Stimulated activated CD4-positive, alpha-beta T cell treated with anti-CD3 and anti-CD28 coated beads, Interleukin-15, amount 100 ng/mL, for 24 hours (primary cell): ENCODE data around the gene TRIP11.
A peak's percentile ranks its signal among the peaks of the same experiment; 100 is the strongest.

Experiments
- DNase-seq: peaks from one replicate; pipeline ENCODE4 v3.0.0-alpha.2; 2020

The TRIP11 gene

DNA sequence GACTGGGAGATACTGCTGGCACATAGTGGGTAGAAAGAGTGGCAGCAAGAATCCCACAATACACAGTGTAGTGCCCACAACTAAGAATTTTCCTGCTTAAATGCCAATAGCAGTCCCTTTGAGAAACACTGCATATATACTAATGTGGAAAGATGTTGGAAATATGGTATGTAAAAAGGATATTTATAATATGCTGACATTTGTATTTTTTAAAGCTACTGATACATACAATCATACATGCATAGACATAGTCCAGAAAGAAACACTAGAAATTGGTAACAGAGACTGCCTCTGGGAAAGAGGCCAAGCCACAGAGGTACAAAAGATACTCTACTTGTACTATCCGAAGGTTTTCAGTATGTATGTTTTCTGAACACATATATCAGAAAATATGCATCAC is 30.3 kb downstream of the TRIP11 start:
- no peak for DNase-seq

DNA sequence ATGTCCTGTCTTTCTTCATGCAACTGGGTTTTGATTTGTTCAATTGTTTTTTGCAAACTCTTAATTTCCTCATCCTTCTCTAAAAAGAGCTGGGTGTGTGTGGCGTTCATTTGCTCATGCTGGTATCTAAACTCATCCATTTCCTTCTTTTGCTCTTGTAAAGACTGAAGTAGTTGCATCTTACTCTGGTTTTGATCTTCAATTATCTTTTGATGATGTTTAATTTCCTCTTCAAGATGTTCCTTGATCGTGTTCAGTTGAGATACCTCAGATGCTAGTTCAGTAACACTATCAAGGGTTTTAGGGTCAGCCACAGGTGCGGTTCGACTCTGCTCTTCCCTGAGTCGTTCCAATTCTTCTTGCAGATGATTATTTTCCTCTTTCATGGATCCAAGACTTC is 34.8 kb downstream of the TRIP11 start:
- no peak for DNase-seq

DNA sequence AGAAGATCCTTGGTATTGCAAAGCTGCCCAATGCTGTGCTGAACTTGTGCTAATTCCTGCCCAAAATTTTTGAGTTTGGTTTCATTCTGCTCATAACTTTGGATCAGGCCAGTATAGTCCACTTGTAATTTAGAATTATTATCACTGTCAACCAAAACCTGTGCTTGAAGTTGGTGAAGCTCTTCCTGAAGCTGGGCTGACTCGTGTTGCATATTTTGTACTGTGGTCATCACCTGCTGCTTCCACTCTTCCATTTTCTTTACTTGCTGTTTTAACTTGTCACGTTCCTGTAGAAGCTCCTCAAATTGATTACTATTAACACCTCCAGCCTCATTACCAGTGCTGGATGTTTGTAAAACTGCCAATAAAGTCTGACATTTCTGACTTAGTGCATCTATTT is 35.8 kb downstream of the TRIP11 start:
- DNase-seq = no peak

DNA sequence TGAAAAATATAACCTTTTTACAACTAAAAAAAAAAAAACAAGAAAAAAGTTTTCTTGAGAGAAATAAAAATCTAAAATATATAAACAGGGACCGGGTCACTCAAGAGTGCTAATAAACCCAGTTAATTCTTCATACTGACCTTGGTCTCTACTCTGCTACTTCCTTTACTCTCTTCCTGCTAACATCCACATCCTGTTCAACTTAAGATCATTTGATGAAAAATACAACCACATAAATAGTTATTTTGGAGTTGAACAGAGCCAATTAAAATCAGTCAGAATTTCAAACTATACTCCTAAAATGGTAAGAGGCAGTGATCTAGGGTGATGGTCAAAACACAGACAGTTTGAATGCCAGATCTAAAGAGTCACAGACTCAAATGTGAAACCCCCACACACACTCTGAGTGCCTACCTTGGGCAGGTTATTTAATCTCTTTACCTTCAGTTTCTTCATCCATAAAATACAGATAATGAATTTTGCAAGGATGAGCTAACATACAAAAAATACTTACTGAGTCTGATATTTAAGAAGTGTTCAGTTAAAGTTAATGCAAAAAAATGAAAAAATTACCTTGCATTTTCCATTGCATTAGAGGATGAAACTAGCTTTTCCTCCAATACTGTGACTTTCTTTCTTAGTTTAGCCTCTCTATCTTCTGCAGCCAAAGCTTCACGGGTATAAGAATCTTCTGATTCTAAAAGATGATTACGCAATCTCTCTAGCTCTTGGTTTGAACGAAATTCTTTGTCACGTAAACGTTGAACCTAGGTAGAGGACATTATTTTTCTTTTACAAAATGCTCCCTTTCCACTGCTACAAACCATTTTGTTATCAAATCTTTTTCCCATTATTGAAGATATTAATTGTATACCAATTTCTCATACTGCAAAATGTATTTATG is 40.9 kb downstream of the TRIP11 start:
- no peak for DNase-seq

DNA sequence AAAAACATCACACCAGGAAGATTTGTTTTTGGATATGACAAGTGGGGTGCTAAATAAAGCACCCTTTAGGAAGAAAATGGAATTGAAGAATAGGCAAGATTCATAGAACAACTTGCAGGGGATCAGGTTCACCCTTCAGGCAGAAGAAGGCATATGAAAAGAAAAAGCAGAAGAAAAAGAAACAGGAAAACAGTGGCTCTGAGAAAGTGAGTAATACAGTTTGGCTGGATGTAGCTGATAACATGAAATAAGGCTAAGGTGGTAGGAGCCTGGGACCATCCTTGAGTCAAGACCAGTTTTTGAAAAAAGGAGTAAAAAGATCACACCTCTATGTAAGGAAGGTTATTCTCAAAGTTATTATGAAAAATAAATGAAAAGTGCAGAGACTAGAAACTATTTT is 42.4 kb downstream of the TRIP11 start:
- no peak for DNase-seq

DNA sequence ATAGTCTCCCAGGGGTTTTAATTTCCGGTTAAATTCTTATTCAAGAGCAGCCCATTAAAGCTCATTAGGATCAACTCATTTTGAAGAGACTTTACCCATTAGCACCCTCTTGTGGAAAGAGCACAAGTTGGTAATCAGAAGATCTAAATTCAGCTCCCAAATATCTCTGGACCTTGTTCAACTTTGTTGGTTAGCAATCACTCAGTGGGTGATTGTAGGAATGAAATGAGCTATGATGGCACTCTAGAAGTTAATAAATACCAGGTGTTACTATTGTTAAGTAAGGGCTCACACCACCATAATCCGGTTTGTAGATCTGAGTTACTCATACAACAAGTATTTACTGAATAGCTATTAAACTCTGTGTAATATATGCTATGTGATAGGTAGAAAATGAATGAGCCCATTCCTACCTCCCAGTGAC is 42.9 kb downstream of the TRIP11 start:
- DNase-seq = no peak

DNA sequence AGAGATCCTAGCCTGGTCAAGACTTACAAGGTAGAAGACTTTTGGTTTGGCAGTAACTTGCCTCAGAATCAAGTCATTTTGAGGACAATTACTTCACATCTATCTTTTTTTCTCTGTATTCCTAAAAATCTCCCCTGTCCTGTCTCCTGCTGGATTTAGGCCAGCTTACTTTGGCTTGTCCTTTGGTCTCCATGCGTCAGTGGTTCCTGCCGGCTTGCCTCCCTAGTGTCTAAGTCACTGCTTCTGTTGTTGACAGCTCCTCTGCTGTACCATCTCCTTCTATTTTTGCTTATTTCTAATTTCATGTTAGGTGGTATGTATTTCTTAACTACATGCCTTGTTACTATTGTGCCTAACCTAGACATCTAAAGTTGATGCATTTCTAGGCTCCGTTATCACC is 52.7 kb downstream of the TRIP11 start:
- DNase-seq = no peak

DNA sequence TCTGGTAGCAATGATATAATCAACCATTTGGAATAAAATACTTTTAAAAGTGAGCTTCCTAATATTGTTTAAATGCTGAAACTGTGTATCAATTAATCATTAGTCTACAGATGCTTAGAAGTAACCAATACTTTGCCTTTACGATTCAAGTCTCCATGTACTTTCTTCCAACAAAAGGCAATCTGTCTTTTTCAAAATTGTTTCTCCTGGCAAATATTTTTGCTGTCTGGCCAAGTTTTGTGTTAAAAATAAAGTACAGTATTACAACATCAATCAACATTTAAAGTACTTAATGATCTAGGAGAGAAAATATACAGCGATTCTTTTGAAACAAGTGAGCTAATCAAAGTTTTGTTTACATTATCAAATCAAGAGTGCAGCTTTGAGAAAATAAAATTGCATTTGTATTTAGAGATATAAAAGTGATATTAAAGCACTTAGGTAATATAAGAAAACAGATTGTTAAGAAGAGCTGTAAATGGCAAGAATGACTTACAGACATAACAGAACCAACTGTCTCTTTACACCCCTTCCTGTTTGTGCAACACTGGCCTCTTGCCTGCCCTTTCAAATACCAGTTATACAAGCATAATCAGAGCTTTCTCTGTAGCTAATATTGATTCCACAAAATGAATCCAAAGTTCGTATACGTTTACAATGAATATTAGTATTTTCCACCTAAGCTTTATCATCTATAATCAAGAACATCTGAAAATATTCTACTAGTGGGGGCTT is 54.2 kb downstream of the TRIP11 start:
- no peak for DNase-seq

DNA sequence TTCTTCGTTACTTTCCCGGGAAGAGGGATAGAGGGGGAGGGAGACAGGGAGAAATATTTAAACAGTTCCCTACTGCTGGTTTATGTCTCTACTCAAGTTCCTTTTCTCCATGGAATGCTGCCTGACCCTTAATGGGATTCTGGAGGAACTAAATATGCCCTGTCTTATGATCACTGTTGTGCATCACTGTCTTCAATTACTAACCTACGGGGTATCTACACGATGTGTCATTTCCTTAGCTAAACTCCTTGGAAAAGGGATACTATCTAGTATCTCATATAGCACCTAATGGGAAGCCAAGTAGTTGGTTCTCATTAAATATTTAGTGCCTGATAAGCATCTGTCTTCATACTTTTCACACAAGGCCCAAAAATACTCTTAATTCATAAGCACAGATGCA is 54.9 kb downstream of the TRIP11 start:
- DNase-seq = no peak

DNA sequence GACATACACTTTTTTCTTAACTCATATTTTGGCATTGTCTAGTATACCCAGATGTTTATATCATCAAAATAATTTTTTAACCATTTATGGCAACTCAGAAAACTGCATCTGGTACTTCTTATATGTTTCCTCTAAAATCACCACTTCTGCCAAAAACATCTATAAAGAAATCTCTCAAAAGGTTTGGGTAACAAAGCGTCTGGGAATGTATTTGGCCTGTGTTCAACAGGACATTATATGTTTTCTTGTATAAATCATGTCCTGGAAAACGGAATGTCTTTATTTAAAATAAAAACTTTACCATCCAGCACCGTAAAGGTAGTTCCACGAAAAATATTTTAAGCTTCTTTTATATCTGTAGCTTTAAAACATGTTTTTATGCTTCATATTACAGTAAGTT is 56.3 kb downstream of the TRIP11 start:
- no peak for DNase-seq

DNA sequence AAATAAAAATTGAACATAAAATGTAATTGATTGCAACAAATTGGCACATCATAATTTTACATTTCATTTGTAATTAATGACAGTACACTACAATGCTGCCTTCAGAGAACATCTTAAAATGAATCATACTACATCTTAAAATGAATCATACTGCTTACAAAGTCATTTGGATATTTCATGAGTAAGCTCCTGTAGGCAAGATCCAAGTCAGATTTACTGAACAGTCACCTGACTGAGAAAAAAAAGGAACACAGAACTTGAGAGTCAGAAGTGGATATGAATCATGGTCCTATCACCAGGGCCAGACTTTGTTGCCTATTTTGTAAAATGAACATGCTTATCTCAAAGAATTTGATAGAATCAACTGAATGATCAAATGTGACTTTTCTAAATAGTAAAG is 59.7 kb downstream of the TRIP11 start:
- DNase-seq = no peak

DNA sequence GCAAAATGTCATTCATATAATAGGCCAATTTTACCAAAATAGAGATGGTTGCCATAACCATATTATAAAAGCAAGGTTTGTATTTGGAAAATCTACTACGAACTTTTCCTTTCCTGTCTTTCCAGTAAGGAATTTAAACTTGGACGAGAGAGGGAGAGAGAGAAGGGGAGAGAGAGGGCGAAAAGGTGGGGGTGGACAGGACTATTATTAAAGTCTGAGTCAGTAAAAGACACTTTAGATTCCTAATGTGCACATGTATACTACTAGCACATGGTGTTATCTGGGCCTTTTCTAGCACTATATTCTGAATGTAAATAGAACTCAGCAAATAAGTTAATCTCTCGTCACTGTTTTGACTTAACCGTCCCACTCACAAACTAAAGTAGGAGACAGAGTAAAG is 62.0 kb downstream of the TRIP11 start:
- no peak for DNase-seq

DNA sequence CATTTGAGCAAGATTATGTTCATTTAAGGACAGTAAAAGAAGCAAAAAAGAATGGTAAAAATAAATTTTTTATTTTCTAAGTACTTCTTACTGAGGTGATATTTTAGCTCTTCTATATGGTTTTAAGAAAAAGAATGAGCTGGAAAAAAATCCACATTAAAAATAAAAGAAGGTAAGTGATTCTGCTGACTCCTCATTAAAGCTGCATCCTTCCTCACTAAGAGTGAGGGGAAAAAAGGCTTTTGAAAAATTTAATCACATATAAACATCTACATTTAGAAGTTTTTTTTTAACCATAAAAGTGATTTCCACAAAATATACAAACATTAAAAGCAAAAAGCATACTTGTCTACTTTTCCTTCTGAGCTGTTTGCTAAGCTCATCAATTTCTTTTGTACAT is 64.1 kb downstream of the TRIP11 start:
- no peak for DNase-seq

DNA sequence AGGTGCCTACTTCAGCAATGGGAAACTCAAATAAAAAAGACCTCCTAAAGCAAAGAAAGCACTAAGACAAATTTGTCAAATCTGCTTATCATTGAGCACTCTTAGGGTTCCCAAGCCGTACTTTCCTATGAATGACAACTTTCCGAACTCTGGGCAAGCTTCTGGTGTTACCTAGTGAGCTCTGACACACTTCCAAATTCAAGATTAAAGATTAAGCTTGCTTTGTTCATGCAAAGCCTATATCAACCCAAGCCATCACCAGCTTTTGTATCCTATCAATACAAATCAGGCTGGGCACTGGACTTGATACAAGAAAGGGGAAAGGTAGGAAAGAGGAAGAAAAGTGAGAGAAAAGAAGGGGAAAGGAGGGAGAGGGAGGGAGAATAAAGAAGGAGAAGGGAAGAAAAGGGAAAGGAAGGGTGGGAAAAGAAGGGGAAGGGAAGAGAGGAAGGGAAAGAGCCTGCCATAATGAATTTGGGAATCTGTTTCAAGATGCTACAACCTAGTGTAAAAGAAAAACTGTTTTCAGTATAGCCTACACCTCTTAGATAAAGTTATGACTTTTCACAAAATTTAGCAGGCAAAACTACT is 68.6 kb downstream of the TRIP11 start:
- no peak for DNase-seq

DNA sequence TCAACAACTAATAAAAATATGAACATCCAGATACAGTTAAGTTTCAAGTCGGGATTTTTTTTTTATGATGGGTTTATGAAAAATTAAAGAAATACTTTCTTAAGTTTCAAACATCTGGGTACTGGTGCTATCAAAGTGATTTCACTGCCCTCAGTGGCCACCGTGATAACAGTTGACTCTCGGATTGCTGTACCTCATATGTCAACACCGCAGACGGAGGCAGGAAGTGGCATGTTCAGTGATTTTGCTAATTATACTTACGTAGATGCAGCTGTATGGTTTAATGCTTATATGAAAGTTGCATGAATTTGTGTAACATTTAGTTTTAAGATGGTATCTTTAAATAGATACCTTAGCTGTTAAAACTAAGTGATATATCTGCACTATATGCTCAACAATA is 71.6 kb downstream of the TRIP11 start:
- DNase-seq = peak; percentile 42

DNA sequence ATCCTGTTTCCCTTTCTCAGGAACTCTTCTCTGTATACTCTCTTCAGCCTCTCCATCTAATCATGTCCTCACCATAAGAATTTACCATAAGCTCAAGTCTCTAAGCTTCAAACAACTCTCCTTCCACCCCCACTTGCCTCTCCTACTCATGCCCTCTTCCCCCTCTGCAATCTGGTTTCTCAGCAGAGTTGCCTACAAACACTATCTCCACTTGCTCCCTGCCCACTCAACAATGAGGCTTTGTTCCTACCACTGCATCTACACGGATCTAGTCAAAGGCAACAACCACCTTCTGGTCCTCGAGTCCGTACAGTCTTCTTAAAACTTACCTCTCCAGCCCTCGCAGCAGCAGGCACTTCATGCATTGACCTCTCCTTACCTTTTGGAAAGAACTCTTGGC is 75.1 kb downstream of the TRIP11 start:
- no peak for DNase-seq

DNA sequence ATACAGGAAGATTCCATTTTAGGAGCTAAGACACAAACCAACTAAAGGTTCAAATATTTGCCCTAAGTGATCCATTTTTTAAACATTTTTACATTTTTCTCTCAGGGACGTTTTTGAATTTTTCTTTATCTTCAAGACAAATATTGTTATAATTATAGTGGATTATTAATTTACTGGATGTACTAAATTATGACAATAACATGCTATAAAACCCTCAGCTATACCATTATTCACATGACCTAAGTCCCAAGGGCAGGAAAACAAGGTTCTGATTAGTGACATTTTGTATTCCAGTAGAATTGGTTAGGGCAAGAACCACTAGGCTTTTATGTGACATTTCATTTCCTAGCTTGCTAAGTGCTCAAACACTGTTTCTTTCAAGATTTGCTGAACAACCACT is 75.8 kb downstream of the TRIP11 start:
- DNase-seq = no peak

DNA sequence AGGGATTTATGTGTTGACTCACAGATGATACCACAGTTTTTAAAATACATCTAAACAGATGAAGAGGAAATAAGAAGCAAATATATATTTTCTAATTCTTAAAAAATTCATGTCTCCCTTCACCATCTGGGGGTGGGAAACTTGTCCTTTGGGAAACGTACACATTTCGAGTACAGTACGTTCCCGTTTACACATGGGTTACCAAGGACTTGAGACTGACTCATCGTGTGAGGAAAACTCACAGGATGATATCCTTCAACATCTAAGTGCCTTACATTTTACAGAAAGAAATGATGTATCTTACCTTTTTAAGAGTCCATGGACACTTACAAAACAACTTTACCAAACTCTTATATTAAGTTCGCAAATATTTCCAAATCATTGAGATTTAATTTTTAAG is 76.4 kb downstream of the TRIP11 start:
- no peak for DNase-seq

DNA sequence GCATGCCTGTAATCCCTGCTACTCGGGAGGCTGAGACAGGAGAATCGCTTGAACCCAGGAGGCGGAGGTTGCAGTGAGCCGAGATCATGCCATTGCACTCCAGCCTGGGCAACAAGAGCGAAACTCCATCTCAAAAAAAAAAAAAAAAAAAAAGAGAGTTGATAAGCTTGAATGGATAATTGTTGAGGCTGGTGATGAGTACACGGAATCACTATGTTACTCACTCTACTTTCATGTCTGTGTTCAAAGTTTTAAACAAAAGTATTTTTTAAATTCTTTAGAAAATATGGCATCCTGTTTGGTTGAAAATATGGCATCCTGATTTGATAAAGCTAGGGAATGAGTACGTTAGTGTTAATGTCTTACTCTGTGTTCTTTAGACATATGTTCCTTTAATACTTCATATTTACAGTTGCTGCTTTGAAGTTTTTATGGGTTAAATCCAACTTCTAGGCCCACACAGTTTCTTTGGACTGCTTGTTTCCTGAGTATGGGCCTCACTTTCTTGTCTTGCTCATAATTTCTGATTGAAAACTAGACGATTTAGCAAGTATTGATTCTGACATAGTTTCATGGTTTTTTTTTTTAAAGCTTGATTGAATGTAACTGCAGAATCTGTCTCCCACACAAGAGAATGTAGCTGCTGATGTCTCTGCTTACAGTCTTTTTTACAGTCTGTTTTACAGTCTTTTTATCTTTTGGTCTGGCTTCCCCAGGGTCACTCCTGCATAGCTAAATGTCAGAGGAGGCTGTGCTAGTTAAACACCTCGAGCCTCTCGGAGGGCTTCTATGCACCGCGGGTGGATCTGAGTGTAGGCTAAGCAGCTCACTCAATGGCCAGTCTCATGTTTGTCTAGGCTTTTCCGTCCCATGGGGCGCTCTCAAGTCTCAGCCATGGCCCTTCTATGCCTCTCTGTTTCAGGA is 78.3 kb downstream of the TRIP11 start:
- DNase-seq = peak; percentile 17

DNA sequence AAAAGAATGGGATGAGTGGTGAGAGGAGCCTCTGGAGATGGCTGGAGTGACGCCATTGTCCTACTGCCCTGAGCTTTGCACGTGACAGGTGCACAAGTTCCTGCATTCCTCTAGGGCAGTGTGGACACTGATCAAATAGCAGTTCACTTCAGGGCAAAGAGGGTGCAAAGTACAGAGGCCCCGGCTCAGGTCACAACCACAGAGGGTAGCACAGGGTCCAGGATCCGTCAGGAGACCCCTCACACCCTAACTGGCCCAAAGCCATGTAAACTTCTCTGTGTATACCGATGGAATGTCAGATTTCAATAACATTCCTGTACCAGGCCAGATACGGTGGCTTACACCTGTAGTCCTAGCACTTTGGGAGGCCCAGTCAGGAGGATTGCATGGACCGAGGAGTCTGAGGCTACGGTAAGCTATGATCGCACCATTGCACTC is 82.0 kb downstream of the TRIP11 start:
- no peak for DNase-seq

DNA sequence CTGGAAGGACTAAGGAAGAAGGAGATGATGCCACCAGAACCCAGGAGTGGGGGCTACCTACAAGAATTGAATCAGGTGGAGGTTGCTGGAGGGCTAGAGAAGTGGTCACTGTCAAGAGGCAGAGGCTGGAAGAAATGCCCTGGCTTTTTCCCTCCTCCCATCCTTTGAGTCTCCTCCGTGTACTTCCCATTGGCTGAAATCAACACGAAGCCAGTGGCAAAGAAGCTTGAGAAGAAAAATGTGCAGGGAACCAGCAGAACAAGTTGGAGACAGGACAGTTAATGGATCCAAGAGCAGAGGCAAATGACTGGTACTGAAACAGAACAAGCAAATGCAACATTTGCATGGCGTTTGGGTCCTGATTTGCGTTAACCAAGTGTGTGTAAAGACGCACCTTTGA is 83.2 kb downstream of the TRIP11 start:
- DNase-seq = no peak

DNA sequence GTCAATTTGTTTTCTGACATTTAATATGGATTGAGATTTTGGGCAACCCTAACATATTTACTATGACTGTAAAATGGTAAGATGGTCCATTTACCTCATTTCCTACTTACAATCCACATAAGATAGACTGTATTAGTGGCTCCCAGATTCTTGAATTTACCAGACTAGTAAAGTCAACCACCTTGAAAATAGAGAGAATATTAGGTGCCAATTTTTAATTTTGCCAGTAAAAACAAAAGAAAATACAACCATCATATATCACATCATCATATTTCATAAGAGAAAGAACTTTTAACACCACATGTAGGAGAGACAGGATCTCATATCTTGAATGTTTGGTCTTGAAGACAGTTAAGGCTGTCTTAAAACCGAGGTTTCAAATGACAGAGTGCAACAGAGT is 84.7 kb downstream of the TRIP11 start:
- DNase-seq = no peak
